Ascending aorta (tissue), 2 donors: Measurements from ENCODE around the gene MCTP1. TPM values are rescaled to one million over a fixed set of nuclear protein-coding genes. Genes with fewer than 3 reads are reported as not detected.

ENCODE experiments used
- DNase-seq, 2 donors: peaks; one replicate each; pipeline ENCODE4 v3.0.0-alpha.2; 2019; ENCODE audit warnings: low spot score in 2 of 2
- H3K27ac ChIP-seq, 2 donors: fragments of 200-600 bp; sonication (generic); one replicate each; pipeline ENCODE4 v1.5.1; 2016 to 2017; ENCODE audit warnings: mild to moderate bottlenecking in 1 of 2
- H3K27me3 ChIP-seq: fragments of 200-600 bp; sonication (generic); one replicate; pipeline ENCODE4 v1.5.1; 2017
- H3K36me3 ChIP-seq, 2 donors: fragments of 200-600 bp; sonication (generic); one replicate each; pipeline ENCODE4 v1.5.1; 2016
- H3K4me1 ChIP-seq, 2 donors: fragments of 200-600 bp; sonication (generic); one replicate each; pipeline ENCODE4 v1.5.1; 2016 to 2017; ENCODE audit warnings: mild to moderate bottlenecking in 1 of 2
- H3K4me3 ChIP-seq, 2 donors: fragments of 200-600 bp; sonication (generic); one replicate each; pipeline ENCODE4 v1.5.1; 2016 to 2017; ENCODE audit warnings: mild to moderate bottlenecking in 1 of 2
- H3K9me3 ChIP-seq, 2 donors: fragments of 200-600 bp; sonication (generic); one replicate each; pipeline ENCODE4 v1.5.1; 2016
- intact Hi-C: fragments of 100-400 bp; cut with DNase I; formaldehyde crosslinking; loops from one replicate; pipeline ENCODE4 v1.15.1; 2023
- total RNA-seq: library from RNA; depleted of rRNA; stranded (reverse); fragments of >200 nt; gene quantifications from one replicate; pipeline ENCODE4 v1.1.0, GENCODE V29; 2016
- TF ChIP-seq, protein P1 (sequence below), 3 experiments: fragments of 200-600 bp in 2 of 3; fragments of 450-650 bp in 1 of 3; sonication (generic) in 2 of 3; IDR thresholded peaks; one replicate each; pipeline ENCODE4 v1.5.1; 2016 to 2019; ENCODE audit warnings: antibody characterized with exemption in 3 of 3, mild to moderate bottlenecking in 1 of 3, moderate library complexity in 1 of 3

Gene MCTP1
- total RNA-seq, 1 donor from 2014 or later = 112 TPM

DNA sequence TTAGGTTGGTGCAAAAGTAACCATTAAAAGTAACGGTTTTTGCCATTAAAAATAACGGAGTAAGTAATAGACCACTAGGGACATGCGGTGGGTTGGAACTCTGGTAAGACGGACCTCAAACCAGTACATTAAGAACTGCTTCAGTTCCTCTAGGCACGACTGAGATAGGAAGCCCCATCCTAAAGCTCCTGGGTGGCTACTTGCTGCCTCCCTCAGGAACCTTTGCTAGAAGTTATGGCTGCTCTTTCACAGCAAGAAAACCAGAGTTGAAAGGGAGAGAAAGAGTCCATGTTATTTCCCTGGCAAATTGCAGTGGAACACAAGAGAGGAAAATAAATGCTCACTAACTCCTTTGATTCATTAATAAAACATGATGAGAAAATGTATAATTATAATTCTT is 47.6 kb downstream of the MCTP1 start:
- no peak for DNase-seq
- intact Hi-C loops = no loop called here
- Histone ChIP-seq H3K27me3 (no peaks in the 10 kb centered on the region), H3K9me3 (no peaks in the 10 kb centered on the region), H3K4me1 (no peaks in the 10 kb centered on the region), H3K27ac (no peak overlapping the region), H3K4me3 (no peak overlapping the region), H3K36me3 (no peaks in the 10 kb centered on the region)
- TF ChIP-seq, protein P1, sequence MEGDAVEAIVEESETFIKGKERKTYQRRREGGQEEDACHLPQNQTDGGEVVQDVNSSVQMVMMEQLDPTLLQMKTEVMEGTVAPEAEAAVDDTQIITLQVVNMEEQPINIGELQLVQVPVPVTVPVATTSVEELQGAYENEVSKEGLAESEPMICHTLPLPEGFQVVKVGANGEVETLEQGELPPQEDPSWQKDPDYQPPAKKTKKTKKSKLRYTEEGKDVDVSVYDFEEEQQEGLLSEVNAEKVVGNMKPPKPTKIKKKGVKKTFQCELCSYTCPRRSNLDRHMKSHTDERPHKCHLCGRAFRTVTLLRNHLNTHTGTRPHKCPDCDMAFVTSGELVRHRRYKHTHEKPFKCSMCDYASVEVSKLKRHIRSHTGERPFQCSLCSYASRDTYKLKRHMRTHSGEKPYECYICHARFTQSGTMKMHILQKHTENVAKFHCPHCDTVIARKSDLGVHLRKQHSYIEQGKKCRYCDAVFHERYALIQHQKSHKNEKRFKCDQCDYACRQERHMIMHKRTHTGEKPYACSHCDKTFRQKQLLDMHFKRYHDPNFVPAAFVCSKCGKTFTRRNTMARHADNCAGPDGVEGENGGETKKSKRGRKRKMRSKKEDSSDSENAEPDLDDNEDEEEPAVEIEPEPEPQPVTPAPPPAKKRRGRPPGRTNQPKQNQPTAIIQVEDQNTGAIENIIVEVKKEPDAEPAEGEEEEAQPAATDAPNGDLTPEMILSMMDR (IDR thresholded peaks at IDR 0.05) = no peak

DNA sequence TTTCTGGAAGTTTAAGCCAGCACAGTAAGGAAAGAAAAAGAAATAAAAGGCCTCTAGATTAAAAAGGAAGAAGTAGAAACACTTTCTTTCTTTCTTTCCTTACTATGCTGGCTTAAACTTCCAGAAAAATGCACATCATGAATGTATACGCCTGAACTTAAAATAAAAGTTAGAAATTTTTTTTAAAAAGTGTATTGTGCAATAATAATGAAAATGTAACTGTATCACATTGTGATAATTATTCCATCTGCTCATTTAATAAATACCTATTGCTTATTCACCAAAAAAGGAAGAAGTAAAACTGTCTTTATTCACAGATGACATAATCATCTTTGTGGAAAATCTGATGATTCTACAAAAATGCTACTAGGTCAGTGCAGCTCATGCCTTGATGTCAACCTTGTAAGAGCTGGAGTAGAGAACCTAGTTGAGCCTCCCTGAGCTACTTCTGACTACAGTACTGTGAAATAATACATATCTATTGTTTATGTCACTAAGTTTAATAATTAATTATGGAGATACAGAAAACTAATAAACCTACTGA is 49.4 kb downstream of the MCTP1 start:
- H3K36me3 ChIP-seq = no peaks in the 10 kb centered on the region
- no peak for DNase-seq
- TF ChIP-seq, protein P1 (IDR thresholded peaks at IDR 0.05) = no peak
- no peaks in the 10 kb centered on the region for H3K4me1 ChIP-seq
- no peaks in the 10 kb centered on the region for H3K27me3 ChIP-seq
- H3K27ac ChIP-seq = no peak overlapping the region
- H3K4me3 ChIP-seq = no peak overlapping the region
- H3K9me3 ChIP-seq = no peaks in the 10 kb centered on the region
- intact Hi-C loops = no loop called here

DNA sequence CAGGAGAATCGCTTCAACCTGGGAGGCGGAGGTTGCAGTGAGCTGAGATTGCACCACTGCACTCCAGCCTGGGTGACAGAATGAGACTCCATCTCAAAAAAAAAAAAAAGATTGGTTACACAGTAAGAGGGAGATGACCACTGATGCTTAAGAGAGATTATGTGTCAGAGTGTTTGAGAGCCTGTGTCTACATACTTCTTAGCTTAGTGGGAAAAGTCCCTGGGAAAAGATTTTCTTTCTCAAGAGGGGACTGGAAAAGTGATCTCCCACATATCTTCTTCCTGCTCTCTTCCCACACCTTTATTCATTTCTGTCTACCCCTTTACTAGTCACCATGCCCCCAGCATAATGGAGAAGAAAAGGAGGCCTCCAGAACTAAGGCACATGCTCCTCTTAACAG is 55.2 kb downstream of the MCTP1 start:
- TF ChIP-seq, protein P1 (IDR thresholded peaks at IDR 0.05) = no peak
- no peaks in the 10 kb centered on the region for H3K4me1 ChIP-seq
- DNase-seq = no peak
- no peaks in the 10 kb centered on the region for H3K9me3 ChIP-seq
- no peaks in the 10 kb centered on the region for H3K36me3 ChIP-seq
- intact Hi-C loops = no loop called here
- no peaks in the 10 kb centered on the region for H3K27me3 ChIP-seq
- no peak overlapping the region for H3K4me3 ChIP-seq
- no peak overlapping the region for H3K27ac ChIP-seq

DNA sequence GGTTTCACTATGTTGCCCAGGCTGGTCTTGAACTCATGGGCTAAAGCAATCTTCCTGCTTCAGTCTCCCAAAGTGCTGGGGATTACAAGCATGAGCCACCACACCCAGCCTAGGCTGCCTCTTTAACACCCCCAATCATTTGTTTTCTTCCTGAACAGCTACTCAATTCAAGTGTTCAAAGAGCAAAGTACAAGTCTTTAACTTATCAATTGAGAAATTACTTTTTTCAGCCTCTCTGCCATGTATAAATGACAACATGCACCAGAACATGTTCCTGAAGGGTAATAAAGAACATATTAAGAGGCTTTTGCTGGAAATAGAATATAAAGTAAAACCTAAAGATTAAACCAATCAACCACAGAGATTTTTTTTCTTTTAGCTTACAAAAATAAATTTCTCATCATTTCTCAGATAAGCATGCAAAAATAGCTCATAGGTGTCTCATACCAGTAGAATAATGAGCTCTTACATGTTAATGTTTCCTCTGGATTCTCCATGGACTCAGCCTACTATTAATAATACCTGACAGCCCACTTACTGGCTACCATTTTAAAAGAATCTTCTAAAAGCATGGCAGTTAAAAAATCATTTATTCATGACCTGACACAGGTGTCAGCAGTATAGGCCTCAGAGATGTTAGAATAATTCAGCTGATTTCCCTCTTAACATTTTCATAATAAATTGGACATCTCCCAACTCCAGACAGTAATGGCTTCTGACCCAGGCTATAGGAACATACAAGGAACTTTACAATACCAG is 60.0 kb downstream of the MCTP1 start:
- Histone ChIP-seq H3K27ac (no peak overlapping the region), H3K27me3 (no peaks in the 10 kb centered on the region), H3K36me3 (no peaks in the 10 kb centered on the region), H3K9me3 (no peaks in the 10 kb centered on the region), H3K4me3 (no peak overlapping the region), H3K4me1 (no peaks in the 10 kb centered on the region)
- no peak for DNase-seq
- TF ChIP-seq, protein P1 (IDR thresholded peaks at IDR 0.05) = no peak
- intact Hi-C loops = no loop called here

DNA sequence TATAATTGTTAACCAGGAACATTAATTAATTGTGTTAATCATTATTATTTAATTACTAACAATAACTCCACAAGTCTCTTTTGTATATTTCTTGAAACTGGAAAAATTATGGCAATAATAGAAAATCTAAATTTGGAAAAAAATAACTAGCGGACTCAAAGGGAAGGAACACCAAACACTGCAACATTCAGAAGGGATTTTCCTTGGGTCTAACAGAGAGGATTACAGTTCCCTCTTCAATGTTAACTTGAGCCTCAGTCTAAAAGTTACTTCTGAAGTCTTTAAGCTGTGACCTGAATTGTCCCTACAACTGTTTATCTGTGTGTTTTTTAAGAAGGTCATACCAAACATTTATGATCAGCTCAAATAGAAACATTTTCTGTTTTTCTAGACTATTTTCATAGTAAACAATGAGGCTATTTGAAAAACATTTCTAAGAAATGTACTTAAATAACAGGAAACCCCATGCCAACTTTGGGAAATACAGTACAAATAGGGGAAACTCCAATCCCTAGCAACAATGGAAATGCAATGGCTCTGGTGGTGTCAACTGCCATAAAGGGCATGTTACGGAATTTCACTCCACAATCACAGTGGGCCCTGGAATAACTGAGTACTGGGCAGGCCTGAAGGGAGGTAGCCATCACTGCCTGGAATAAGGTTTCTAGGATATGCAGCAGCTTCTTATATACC is 61.2 kb downstream of the MCTP1 start:
- TF ChIP-seq, protein P1 (IDR thresholded peaks at IDR 0.05) = no peak
- Histone ChIP-seq H3K9me3 (no peaks in the 10 kb centered on the region), H3K36me3 (no peaks in the 10 kb centered on the region), H3K4me3 (no peak overlapping the region), H3K27me3 (no peaks in the 10 kb centered on the region), H3K27ac (no peak overlapping the region), H3K4me1 (no peaks in the 10 kb centered on the region)
- intact Hi-C loops = no loop called here
- no peak for DNase-seq
